Measurements from ENCODE around the gene TAF7L. TPM values are rescaled to one million over a fixed set of nuclear protein-coding genes. Genes with fewer than 3 reads are reported as not detected.

The TAF7L gene
- polyA plus RNA-seq, 2 of the 4 experiments (the other 2 are of a cell fraction), result 0.08 to 0.13 TPM

DNA sequence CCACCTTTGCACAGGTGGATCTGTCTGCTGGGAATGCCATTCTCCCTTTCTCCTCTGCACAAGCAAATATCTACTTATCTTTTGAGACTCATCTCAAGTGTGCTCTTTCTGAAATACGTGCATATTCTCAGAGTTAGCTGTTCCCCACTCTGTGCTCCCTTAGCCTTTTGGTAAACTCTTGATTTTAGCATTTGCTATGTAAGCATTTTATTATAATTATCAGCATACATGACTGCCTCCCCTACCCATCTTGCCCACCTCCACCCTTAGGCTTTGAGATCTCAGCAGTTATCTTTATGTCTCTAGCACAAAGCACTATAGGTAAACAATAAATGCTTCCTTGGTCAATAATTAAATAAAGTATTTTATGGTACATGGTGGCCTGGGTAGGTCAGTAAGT, 60.1 kb downstream of the TAF7L start:
- Histone ChIP-seq H3K9me3 (no peaks in the 10 kb centered on the region), H3K4me2 (no peak overlapping the region), H3K4me3 (no peak overlapping the region), H3K4me1 (no peaks in the 10 kb centered on the region), H3K27ac (no peak overlapping the region)
- ATAC-seq (no peak), DNase-seq (ENCODE audit: low read depth in 1 of 2, low spot score in 1 of 2) (no peak), FAIRE-seq (no peak)
- 71% methylated on average over 1 of the region's 1 CpG for WGBS (ENCODE audit: missing lambda C conversion rate)
- TF ChIP-seq ZNF302 (CRISPR knock-in tag; IDR thresholded peaks at IDR 0.05), result no peak
- TF ChIP-seq MAFK (IDR thresholded peaks at IDR 0.05; ENCODE audit: partially characterized antibody), result peak; percentile 55
- ChIA-PET POLR2A (no interaction called here), CTCF (no interaction called here)

DNA sequence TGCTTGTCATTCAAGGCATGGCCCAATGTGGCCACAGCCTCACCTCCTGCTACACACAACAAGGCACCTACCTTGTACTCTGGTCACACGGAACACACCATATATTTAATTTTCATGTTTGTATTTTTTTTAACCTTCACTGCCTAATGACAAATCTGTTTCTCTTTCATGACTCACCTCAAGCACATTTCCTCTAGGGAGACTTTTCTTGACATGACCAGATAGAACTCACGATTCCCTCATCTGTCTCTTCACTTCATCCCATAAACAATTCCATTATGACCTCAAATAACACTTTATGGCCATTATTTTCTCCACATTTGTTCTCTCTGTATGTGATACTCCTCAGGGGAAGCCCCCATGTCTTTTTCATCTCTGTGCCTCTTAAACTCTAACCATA, 60.5 kb downstream of the TAF7L start:
- no peak for TF ChIP-seq POLR2A (IDR thresholded peaks at IDR 0.05; ENCODE audit: low read length)
- TF ChIP-seq KDM5A (IDR thresholded peaks at IDR 0.05), result no peak
- TF ChIP-seq TFCP2L1 (CRISPR knock-in tag; IDR thresholded peaks at IDR 0.05), result no peak
- no peak for TF ChIP-seq MYC (IDR thresholded peaks at IDR 0.05; ENCODE audit: borderline replicate concordance, low read length)
- TF ChIP-seq ZFP36 (IDR thresholded peaks at IDR 0.05; ENCODE audit: borderline replicate concordance, partially characterized antibody), result no peak
- TF ChIP-seq HOXA7 (CRISPR knock-in tag; IDR thresholded peaks at IDR 0.05), result no peak
- TF ChIP-seq CEBPB (IDR thresholded peaks at IDR 0.05), result no peak
- no peak for TF ChIP-seq RNF2 (IDR thresholded peaks at IDR 0.05; ENCODE audit: borderline replicate concordance, low read depth)
- FAIRE-seq (no peak), DNase-seq (ENCODE audit: low read depth in 1 of 2, low spot score in 1 of 2) (no peak), ATAC-seq (no peak)
- Histone ChIP-seq H3K27ac (no peak overlapping the region), H3K4me1 (no peaks in the 10 kb centered on the region), H3K4me3 (no peak overlapping the region), H3K4me2 (no peak overlapping the region), H3K9me3 (no peaks in the 10 kb centered on the region)
- POLR2A ChIA-PET, result no interaction called here
- 78% methylated on average over 2 of the region's 2 CpGs for WGBS (ENCODE audit: missing lambda C conversion rate)
- CTCF ChIA-PET, result no interaction called here

DNA sequence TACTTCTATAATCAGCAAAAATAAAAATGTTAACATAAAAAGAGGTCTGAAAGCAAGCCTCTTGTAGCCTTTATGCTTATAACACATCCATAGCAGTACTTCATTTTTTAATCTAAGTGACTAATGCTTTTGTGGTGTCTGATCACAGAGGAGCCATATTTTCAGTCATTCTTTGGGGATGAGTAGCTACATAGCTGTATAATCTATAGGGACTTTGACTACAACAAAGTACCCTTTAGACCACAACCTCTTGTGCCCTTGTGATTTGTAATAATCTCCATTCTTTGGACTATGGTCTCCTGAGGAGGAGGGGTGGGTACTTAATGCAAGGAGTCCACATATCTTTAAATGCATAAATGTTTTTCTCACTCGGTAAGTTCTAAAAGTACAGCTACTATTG, 62.0 kb downstream of the TAF7L start:
- TF ChIP-seq, protein P1, sequence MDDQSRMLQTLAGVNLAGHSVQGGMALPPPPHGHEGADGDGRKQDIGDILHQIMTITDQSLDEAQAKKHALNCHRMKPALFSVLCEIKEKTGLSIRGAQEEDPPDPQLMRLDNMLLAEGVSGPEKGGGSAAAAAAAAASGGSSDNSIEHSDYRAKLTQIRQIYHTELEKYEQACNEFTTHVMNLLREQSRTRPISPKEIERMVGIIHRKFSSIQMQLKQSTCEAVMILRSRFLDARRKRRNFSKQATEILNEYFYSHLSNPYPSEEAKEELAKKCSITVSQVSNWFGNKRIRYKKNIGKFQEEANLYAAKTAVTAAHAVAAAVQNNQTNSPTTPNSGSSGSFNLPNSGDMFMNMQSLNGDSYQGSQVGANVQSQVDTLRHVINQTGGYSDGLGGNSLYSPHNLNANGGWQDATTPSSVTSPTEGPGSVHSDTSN (IDR thresholded peaks at IDR 0.05), result no peak
- TF ChIP-seq TFCP2L1 (CRISPR knock-in tag; IDR thresholded peaks at IDR 0.05), result no peak
- Histone ChIP-seq H3K9me3 (no peaks in the 10 kb centered on the region), H3K4me3 (no peak overlapping the region), H3K4me2 (no peak overlapping the region), H3K27ac (no peak overlapping the region), H3K4me1 (no peaks in the 10 kb centered on the region)
- FAIRE-seq (no peak), DNase-seq (ENCODE audit: low read depth in 1 of 2, low spot score in 1 of 2) (no peak), ATAC-seq (no peak)
- 85% methylated on average over 1 of the region's 1 CpG for WGBS (ENCODE audit: missing lambda C conversion rate)
- ChIA-PET CTCF (interaction anchor here (0.8 kb wide), 1 partner anchor 334 kb away, joined by 3 read pairs; no protein-coding TSS in a partner anchor), POLR2A (no interaction called here)

DNA sequence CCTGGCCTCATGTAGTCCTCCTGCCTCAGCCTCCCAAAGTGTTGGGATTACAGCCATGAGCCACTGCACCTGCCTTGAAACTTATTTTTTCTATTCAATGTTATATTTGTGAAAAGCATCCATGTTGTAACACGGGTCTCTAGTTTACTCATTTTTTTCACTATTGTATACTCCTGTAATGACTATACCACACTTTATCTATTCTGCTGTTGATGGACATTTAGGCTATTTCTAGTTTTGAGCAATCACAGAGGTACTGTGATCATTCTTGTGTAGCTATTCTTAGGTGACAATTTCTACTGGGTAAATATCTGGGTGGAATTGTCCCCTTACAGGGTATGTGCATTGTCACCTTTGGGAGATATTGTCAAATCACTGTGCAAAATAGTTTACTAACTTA, 67.9 kb downstream of the TAF7L start:
- POLR2A ChIA-PET, result no interaction called here
- 5% methylated on average over 1 of the region's 1 CpG for WGBS (ENCODE audit: missing lambda C conversion rate)
- TF ChIP-seq HDAC2 (IDR thresholded peaks at IDR 0.05), result no peak
- TF ChIP-seq, protein P2, sequence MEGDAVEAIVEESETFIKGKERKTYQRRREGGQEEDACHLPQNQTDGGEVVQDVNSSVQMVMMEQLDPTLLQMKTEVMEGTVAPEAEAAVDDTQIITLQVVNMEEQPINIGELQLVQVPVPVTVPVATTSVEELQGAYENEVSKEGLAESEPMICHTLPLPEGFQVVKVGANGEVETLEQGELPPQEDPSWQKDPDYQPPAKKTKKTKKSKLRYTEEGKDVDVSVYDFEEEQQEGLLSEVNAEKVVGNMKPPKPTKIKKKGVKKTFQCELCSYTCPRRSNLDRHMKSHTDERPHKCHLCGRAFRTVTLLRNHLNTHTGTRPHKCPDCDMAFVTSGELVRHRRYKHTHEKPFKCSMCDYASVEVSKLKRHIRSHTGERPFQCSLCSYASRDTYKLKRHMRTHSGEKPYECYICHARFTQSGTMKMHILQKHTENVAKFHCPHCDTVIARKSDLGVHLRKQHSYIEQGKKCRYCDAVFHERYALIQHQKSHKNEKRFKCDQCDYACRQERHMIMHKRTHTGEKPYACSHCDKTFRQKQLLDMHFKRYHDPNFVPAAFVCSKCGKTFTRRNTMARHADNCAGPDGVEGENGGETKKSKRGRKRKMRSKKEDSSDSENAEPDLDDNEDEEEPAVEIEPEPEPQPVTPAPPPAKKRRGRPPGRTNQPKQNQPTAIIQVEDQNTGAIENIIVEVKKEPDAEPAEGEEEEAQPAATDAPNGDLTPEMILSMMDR (IDR thresholded peaks at IDR 0.05), result no peak
- TF ChIP-seq HOXB13 (CRISPR knock-in tag; IDR thresholded peaks at IDR 0.05; ENCODE audit: low read depth), result no peak
- no peak for TF ChIP-seq JUN (IDR thresholded peaks at IDR 0.05)
- TF ChIP-seq, protein P3, sequence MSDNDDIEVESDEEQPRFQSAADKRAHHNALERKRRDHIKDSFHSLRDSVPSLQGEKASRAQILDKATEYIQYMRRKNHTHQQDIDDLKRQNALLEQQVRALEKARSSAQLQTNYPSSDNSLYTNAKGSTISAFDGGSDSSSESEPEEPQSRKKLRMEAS (IDR thresholded peaks at IDR 0.05), result no peak
- TF ChIP-seq MAFK (IDR thresholded peaks at IDR 0.05; ENCODE audit: partially characterized antibody), result no peak
- TF ChIP-seq ZC3H11A (IDR thresholded peaks at IDR 0.05), result no peak
- TF ChIP-seq, protein P4, sequence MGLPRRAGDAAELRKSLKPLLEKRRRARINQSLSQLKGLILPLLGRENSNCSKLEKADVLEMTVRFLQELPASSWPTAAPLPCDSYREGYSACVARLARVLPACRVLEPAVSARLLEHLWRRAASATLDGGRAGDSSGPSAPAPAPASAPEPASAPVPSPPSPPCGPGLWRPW (IDR thresholded peaks at IDR 0.05), result no peak
- TF ChIP-seq FOXS1 (CRISPR knock-in tag; IDR thresholded peaks at IDR 0.05), result no peak
- no peak for TF ChIP-seq CHD4 (IDR thresholded peaks at IDR 0.05; ENCODE audit: borderline replicate concordance)
- no peak for TF ChIP-seq SREBF2 (IDR thresholded peaks at IDR 0.05)

More for the DNA sequence above, 67.9 kb downstream of the TAF7L start:
- H3K4me1 ChIP-seq, result no peaks in the 10 kb centered on the region
- H3K4me2 ChIP-seq, result no peak overlapping the region
- no peak overlapping the region for H3K27ac ChIP-seq
- no peak for ATAC-seq
- no peak overlapping the region for H3K4me3 ChIP-seq
- no peaks in the 10 kb centered on the region for H3K9me3 ChIP-seq
- FAIRE-seq, result no peak
- CTCF ChIA-PET, result no interaction called here
- no peak for DNase-seq (ENCODE audit: low read depth in 1 of 2, low spot score in 1 of 2)
